ENCODE data around the gene PXN.

The PXN gene

GRCh38 chr12:120265473-120266179, at the start of gene PXN:
Gene PXN, minus strand, starts transcription at chr12:120265730. Its CDS starts 101 bp downstream, at chr12:120265629.
- peak; percentile 83 for DNase-seq (ENCODE audit: low read depth)

DNA sequence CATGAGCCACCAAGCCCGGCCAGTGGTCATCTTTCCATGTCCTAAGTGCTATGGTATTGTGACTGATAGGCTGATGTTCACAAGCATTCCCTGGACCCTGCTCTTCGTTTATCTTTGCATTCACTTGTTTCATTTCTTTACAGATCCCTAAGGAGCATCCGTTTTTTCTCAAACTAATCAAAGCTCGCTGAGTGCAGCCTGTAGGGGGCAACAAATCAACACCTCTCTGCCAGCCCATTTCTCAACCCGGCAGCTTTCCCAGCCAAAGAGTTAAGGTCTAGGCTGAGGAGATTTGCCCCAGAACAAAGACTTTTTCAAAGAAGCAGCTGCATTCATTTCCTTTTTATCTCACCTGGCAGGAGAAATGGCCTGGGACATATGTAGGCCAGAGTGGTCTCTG, 48.7 kb upstream of the PXN start:
- no peak for DNase-seq (ENCODE audit: low read depth)

- DNase-seq (ENCODE audit: low read depth), result peak; percentile 86
Observed at GRCh38 chr12:120301962-120302815, 36.7 kb upstream of the PXN start, which contains the start of gene SIRT4. Gene SIRT4, plus strand, starts transcription at chr12:120302321. Its CDS starts 1,241 bp downstream, at chr12:120303562.

- DNase-seq (ENCODE audit: low read depth), result peak; percentile 58
Observed at GRCh38 chr12:120292661-120293531, 27.4 kb upstream of the PXN start, which contains the start of gene RNU4-1. Gene RNU4-1, minus strand, starts transcription at chr12:120293237.

GRCh38 chr12:120292411-120292660, 26.8 kb upstream of the PXN start:
- DNase-seq (ENCODE audit: low read depth), result no peak

GRCh38 chr12:120290609-120291305, 25.2 kb upstream of the PXN start:
- peak; percentile 7 for DNase-seq (ENCODE audit: low read depth)

DNA sequence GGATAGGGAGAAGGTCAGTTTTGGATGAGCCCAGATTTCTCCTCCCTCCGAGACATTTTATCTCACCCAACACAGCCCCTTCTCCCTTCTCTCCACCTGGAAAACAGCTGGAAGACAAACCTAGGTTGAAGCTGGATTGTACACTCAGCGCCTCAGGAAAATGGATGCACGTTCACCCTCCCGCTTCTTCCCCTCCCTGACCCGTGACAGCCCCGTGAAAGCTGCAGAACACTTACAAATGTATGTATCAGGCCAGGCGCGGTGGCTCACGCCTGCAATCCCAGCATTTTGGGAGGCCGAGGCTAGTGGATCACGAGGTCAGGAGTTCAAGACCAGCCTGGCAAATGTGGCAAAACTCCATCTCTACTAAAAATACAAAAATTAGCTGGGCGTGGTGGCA, 22.0 kb upstream of the PXN start:
- no peak for DNase-seq (ENCODE audit: low read depth)

DNA sequence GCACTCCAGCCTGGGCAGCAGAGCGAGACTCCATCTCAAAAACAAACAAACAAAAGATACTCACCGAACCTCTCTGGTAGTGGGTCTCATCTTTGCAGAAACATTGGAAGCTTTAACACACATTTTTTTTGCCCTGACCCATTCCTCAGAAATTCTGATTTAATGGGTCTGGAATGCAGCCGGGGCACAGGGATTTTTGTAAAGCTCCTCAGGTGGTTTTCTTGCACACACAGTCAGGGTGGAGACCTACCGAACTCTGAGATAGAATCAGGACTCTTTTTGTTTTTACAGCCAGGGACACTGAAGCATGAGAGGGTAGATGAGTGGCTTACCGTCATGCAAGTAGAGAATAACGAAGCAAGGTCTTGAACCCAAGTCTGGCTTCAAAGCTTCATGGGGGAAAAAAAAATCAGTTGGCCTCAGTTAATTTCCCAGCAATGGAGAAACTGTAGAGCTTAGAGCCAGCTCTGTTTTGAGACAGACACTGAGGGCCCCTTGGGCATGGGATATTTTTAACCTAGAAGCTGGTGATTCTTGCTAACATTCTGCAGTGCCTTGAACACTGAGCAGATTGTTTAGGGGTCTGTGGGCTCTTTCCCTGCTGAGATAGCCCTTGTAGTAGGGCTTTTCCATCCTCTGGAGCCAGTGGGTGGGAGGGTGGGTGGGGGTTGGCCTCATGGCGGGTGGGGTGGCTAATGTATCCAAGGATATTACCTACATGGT, 21.4 kb upstream of the PXN start:
- no peak for DNase-seq (ENCODE audit: low read depth)

- no peak for DNase-seq (ENCODE audit: low read depth)
Observed at GRCh38 chr12:120284381-120284780, 18.9 kb upstream of the PXN start.

DNA sequence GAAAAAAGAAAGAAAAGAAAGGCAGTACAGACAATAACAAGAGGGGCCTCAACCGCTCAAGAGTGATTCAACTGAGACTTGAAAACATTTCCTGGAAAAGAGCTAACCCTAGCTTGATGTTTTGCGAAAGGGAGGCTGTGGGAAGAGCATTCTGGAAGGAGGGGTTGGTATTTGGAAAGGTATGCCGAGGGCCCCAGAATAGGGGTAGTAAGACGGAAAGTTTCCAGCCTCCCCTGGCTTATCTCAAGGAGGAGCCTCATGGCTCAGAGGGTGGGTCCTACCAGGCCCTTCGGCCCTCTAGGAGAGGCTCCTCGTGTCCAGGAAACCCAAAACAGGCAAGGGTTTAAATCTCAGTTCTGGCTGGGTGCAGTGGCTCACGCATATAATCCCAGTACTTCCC, 17.8 kb upstream of the PXN start:
- no peak for DNase-seq (ENCODE audit: low read depth)

GRCh38 chr12:120278137-120279069, 12.9 kb upstream of the PXN start:
- DNase-seq (ENCODE audit: low read depth), result no peak

DNA sequence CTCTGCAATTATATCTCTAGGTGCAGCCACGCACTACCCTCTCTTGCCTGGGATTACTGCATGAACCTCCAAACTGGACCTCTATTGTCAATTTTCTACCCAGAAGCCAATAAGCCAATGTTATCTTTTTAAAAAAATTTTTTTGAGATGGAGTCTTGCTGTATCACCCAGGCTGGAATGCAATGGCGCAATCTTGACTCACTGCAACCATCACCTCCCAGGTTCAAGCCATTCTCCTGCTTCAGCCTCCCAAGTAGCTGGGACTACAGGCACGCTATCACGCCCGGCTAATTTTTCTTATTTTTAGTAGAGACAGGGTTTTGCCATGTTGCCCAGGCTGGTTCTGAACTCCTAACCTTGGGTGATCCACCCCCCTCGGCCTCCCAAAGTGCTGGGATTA, 11.2 kb upstream of the PXN start:
- DNase-seq (ENCODE audit: low read depth), result no peak

DNA sequence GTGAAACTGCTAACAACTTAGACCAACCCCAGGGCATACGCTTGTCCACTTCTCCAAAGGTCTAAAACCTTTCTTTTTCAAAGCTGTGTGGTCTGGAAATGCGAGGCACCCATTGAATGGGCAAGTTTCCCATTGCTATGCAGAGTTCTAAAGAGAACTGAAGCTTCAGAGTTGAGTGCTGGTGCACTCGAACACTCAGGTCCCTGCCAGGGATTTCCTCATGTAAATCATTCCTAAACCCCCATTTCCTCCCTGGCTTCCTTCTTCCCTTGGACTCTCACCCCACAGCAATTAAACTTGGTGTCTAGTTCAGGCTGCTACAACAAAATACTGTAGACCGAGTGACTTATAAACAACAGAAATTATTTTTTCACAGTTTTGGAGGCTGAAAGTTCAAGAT, 2.2 kb upstream of the PXN start:
- no peak for DNase-seq (ENCODE audit: low read depth)

DNA sequence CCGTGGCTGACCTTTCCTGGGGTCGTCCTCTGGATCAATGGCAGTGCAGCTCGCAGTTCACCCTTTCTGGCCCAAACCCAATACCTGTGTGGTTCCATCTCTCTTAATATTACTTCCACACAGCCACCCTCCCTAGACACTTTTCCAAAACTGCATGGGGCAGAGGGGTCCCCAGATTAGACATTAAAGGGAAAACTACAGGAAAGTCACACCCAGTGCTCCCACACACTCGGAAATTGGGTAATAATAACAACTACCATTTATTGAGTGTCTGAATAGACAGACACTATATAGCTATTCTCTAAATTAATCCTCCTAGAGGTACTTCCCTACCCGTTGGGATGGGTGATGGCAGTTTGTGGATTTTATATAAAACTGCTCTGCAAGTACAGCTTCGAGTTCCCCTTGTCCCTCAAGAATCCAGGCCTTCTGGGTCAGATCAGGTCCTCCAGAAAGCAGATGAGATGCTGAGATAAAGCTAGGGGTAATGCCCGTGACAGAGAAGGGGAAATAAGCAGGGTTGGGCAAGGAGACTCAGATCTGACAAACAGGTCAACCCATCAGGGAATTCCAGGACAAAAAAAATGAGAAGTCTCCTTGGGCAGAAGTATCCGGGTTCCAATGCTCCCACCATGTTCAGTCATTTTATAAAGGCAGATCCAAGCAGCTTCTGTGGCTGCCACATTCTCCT, 795 bp upstream of the PXN start:
- no peak for DNase-seq (ENCODE audit: low read depth)

- no peak for DNase-seq (ENCODE audit: low read depth)
Observed at GRCh38 chr12:120264904-120265472, 542 bp downstream of the PXN start.

GRCh38 chr12:120264086-120264903, 1.2 kb downstream of the PXN start:
- DNase-seq (ENCODE audit: low read depth), result no peak

- no peak for DNase-seq (ENCODE audit: low read depth)
Observed at GRCh38 chr12:120263748-120264085, 1.8 kb downstream of the PXN start.

All from stimulated activated CD8-positive, alpha-beta memory T cell treated with anti-CD3 and anti-CD28 coated beads, Interleukin-12 subunit alpha, Interleukin-12 subunit beta, amount 100 ng/mL, for 1 hour (primary cell).